Measurements from ENCODE around the gene SSBP3.

Gene SSBP3

GRCh38 chr1:54245501-54245900 lies 160.7 kb downstream of the SSBP3 start:
- TF ChIP-seq CTCF (IDR thresholded peaks at IDR 0.05; ENCODE audit: control insufficient read depth, insufficient read depth, low read depth, low read length, missing control alignments), result no peak
- no peak for DNase-seq (ENCODE audit: low read depth)
- no peak overlapping the region for H3K4me3 ChIP-seq (ENCODE audit: control insufficient read depth, low read depth, low read length)

- TF ChIP-seq CTCF (IDR thresholded peaks at IDR 0.05; ENCODE audit: control insufficient read depth, insufficient read depth, low read depth, low read length, missing control alignments), result no peak
- no peak overlapping the region for H3K4me3 ChIP-seq (ENCODE audit: control insufficient read depth, low read depth, low read length)
- DNase-seq (ENCODE audit: low read depth), result no peak
Observed at GRCh38 chr1:54244655-54245054, 161.5 kb downstream of the SSBP3 start.

- no peak for DNase-seq (ENCODE audit: low read depth)
Observed at GRCh38 chr1:54243022-54243421, 163.2 kb downstream of the SSBP3 start.

GRCh38 chr1:54241364-54241763 lies 164.8 kb downstream of the SSBP3 start:
- no peak for TF ChIP-seq CTCF (IDR thresholded peaks at IDR 0.05; ENCODE audit: control insufficient read depth, insufficient read depth, low read depth, low read length, missing control alignments)
- no peak for DNase-seq (ENCODE audit: low read depth)
- no peak overlapping the region for H3K4me3 ChIP-seq (ENCODE audit: control insufficient read depth, low read depth, low read length)

More at GRCh38 chr1:54243022-54243421, 163.2 kb downstream of the SSBP3 start:
- H3K4me3 ChIP-seq (ENCODE audit: control insufficient read depth, low read depth, low read length), result no peak overlapping the region
- TF ChIP-seq CTCF (IDR thresholded peaks at IDR 0.05; ENCODE audit: control insufficient read depth, insufficient read depth, low read depth, low read length, missing control alignments), result no peak

- no peak overlapping the region for H3K4me3 ChIP-seq (ENCODE audit: control insufficient read depth, low read depth, low read length)
- no peak for DNase-seq (ENCODE audit: low read depth)
- TF ChIP-seq CTCF (IDR thresholded peaks at IDR 0.05; ENCODE audit: control insufficient read depth, insufficient read depth, low read depth, low read length, missing control alignments), result no peak
Observed at GRCh38 chr1:54240741-54241335, 165.4 kb downstream of the SSBP3 start.

GRCh38 chr1:54239631-54240031 lies 166.6 kb downstream of the SSBP3 start:
- no peak for DNase-seq (ENCODE audit: low read depth)
- TF ChIP-seq CTCF (IDR thresholded peaks at IDR 0.05; ENCODE audit: control insufficient read depth, insufficient read depth, low read depth, low read length, missing control alignments), result no peak
- no peak overlapping the region for H3K4me3 ChIP-seq (ENCODE audit: control insufficient read depth, low read depth, low read length)

- H3K4me3 ChIP-seq (ENCODE audit: control insufficient read depth, low read depth, low read length), result no peak overlapping the region
- no peak for DNase-seq (ENCODE audit: low read depth)
- no peak for TF ChIP-seq CTCF (IDR thresholded peaks at IDR 0.05; ENCODE audit: control insufficient read depth, insufficient read depth, low read depth, low read length, missing control alignments)
Observed at GRCh38 chr1:54239035-54239383, 167.2 kb downstream of the SSBP3 start.
